WTC11 (cell line): ENCODE results near the gene LMOD2.

Experiments used
- IRF2 ChIP-seq: sonication (generic); formaldehyde crosslinking; IDR thresholded peaks from 2 replicates; pipeline ENCODE4 v1.8.0; 2022; ENCODE audit warnings: low read depth, missing genetic modification reagents, borderline replicate concordance
- NFATC4 ChIP-seq: fragments of 250-450 bp; sonication (Bioruptor Pico); IDR thresholded peaks from 2 replicates; pipeline ENCODE4 v1.9.0; 2021; ENCODE audit warnings: mild to moderate bottlenecking
- SP1 ChIP-seq: sonication (generic); formaldehyde crosslinking; conservative IDR thresholded peaks from 2 replicates; pipeline ENCODE4 v1.8.1; 2022; ENCODE audit warnings: missing genetic modification reagents
- ZNF121 ChIP-seq: sonication (generic); formaldehyde crosslinking; IDR thresholded peaks from 2 replicates; pipeline ENCODE4 v1.8.0; 2023; ENCODE audit warnings: missing genetic modification reagents
- ZNF317 ChIP-seq: sonication (generic); formaldehyde crosslinking; IDR thresholded peaks from 2 replicates; pipeline ENCODE4 v1.8.1; 2023; ENCODE audit warnings: low read depth, mild to moderate bottlenecking, moderate library complexity, missing genetic modification reagents, borderline replicate concordance
- TF ChIP-seq, protein P1 (sequence below): fragments of 250-450 bp; sonication (Bioruptor Pico); IDR thresholded peaks from 2 replicates; pipeline ENCODE4 v1.9.0; 2021; ENCODE audit warnings: mild to moderate bottlenecking, borderline replicate concordance
- TF ChIP-seq, protein P2 (sequence below): fragments of 200-600 bp; IDR thresholded peaks from 2 replicates; pipeline ENCODE4 v1.8.0; 2022; ENCODE audit warnings: antibody characterized with exemption
- TF ChIP-seq, protein P3 (sequence below): sonication (generic); formaldehyde crosslinking; IDR thresholded peaks from 2 replicates; pipeline ENCODE4 v1.8.0; 2022; ENCODE audit warnings: missing genetic modification reagents
- TF ChIP-seq, protein P4 (sequence below): sonication (generic); formaldehyde crosslinking; IDR thresholded peaks from 2 replicates; pipeline ENCODE4 v1.8.1; 2022; ENCODE audit warnings: low read depth, mild to moderate bottlenecking, moderate library complexity, missing genetic modification reagents, borderline replicate concordance
- TF ChIP-seq, protein P5 (sequence below): sonication (generic); formaldehyde crosslinking; conservative IDR thresholded peaks from 2 replicates; pipeline ENCODE4 v1.8.1; 2023; ENCODE audit warnings: mild to moderate bottlenecking, low read depth, missing genetic modification reagents, moderate library complexity
- TF ChIP-seq, protein P6 (sequence below): sonication (generic); formaldehyde crosslinking; IDR thresholded peaks from 2 replicates; pipeline ENCODE4 v1.8.0; 2022; ENCODE audit warnings: mild to moderate bottlenecking, missing genetic modification reagents

DNA sequence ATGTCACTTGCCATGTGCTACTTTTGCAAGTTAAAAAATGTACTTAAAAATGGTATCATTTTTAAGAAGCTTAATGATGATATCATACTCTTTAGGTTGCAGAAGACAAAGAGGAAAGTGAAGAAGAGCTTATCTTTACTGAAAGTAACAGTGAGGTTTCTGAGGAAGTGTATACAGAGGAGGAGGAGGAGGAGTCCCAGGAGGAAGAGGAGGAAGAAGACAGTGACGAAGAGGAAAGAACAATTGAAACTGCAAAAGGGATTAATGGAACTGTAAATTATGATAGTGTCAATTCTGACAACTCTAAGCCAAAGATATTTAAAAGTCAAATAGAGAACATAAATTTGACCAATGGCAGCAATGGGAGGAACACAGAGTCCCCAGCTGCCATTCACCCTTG is 6.1 kb downstream of the LMOD2 start:
- TF ChIP-seq, protein P1, sequence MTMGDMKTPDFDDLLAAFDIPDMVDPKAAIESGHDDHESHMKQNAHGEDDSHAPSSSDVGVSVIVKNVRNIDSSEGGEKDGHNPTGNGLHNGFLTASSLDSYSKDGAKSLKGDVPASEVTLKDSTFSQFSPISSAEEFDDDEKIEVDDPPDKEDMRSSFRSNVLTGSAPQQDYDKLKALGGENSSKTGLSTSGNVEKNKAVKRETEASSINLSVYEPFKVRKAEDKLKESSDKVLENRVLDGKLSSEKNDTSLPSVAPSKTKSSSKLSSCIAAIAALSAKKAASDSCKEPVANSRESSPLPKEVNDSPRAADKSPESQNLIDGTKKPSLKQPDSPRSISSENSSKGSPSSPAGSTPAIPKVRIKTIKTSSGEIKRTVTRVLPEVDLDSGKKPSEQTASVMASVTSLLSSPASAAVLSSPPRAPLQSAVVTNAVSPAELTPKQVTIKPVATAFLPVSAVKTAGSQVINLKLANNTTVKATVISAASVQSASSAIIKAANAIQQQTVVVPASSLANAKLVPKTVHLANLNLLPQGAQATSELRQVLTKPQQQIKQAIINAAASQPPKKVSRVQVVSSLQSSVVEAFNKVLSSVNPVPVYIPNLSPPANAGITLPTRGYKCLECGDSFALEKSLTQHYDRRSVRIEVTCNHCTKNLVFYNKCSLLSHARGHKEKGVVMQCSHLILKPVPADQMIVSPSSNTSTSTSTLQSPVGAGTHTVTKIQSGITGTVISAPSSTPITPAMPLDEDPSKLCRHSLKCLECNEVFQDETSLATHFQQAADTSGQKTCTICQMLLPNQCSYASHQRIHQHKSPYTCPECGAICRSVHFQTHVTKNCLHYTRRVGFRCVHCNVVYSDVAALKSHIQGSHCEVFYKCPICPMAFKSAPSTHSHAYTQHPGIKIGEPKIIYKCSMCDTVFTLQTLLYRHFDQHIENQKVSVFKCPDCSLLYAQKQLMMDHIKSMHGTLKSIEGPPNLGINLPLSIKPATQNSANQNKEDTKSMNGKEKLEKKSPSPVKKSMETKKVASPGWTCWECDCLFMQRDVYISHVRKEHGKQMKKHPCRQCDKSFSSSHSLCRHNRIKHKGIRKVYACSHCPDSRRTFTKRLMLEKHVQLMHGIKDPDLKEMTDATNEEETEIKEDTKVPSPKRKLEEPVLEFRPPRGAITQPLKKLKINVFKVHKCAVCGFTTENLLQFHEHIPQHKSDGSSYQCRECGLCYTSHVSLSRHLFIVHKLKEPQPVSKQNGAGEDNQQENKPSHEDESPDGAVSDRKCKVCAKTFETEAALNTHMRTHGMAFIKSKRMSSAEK (CRISPR knock-in tag) = no peak
- TF ChIP-seq ZNF317 (CRISPR knock-in tag) (no peak), IRF2 (CRISPR knock-in tag) (no peak), ZNF121 (CRISPR knock-in tag) (no peak), SP1 (no peak), NFATC4 (CRISPR knock-in tag) (no peak)
- TF ChIP-seq, protein P2, sequence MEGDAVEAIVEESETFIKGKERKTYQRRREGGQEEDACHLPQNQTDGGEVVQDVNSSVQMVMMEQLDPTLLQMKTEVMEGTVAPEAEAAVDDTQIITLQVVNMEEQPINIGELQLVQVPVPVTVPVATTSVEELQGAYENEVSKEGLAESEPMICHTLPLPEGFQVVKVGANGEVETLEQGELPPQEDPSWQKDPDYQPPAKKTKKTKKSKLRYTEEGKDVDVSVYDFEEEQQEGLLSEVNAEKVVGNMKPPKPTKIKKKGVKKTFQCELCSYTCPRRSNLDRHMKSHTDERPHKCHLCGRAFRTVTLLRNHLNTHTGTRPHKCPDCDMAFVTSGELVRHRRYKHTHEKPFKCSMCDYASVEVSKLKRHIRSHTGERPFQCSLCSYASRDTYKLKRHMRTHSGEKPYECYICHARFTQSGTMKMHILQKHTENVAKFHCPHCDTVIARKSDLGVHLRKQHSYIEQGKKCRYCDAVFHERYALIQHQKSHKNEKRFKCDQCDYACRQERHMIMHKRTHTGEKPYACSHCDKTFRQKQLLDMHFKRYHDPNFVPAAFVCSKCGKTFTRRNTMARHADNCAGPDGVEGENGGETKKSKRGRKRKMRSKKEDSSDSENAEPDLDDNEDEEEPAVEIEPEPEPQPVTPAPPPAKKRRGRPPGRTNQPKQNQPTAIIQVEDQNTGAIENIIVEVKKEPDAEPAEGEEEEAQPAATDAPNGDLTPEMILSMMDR = no peak
- TF ChIP-seq, protein P3, sequence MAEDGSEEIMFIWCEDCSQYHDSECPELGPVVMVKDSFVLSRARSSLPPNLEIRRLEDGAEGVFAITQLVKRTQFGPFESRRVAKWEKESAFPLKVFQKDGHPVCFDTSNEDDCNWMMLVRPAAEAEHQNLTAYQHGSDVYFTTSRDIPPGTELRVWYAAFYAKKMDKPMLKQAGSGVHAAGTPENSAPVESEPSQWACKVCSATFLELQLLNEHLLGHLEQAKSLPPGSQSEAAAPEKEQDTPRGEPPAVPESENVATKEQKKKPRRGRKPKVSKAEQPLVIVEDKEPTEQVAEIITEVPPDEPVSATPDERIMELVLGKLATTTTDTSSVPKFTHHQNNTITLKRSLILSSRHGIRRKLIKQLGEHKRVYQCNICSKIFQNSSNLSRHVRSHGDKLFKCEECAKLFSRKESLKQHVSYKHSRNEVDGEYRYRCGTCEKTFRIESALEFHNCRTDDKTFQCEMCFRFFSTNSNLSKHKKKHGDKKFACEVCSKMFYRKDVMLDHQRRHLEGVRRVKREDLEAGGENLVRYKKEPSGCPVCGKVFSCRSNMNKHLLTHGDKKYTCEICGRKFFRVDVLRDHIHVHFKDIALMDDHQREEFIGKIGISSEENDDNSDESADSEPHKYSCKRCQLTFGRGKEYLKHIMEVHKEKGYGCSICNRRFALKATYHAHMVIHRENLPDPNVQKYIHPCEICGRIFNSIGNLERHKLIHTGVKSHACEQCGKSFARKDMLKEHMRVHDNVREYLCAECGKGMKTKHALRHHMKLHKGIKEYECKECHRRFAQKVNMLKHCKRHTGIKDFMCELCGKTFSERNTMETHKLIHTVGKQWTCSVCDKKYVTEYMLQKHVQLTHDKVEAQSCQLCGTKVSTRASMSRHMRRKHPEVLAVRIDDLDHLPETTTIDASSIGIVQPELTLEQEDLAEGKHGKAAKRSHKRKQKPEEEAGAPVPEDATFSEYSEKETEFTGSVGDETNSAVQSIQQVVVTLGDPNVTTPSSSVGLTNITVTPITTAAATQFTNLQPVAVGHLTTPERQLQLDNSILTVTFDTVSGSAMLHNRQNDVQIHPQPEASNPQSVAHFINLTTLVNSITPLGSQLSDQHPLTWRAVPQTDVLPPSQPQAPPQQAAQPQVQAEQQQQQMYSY (CRISPR knock-in tag) = no peak
- TF ChIP-seq, protein P4, sequence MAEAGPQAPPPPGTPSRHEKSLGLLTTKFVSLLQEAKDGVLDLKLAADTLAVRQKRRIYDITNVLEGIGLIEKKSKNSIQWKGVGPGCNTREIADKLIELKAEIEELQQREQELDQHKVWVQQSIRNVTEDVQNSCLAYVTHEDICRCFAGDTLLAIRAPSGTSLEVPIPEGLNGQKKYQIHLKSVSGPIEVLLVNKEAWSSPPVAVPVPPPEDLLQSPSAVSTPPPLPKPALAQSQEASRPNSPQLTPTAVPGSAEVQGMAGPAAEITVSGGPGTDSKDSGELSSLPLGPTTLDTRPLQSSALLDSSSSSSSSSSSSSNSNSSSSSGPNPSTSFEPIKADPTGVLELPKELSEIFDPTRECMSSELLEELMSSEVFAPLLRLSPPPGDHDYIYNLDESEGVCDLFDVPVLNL (CRISPR knock-in tag) = no peak
- TF ChIP-seq, protein P5, sequence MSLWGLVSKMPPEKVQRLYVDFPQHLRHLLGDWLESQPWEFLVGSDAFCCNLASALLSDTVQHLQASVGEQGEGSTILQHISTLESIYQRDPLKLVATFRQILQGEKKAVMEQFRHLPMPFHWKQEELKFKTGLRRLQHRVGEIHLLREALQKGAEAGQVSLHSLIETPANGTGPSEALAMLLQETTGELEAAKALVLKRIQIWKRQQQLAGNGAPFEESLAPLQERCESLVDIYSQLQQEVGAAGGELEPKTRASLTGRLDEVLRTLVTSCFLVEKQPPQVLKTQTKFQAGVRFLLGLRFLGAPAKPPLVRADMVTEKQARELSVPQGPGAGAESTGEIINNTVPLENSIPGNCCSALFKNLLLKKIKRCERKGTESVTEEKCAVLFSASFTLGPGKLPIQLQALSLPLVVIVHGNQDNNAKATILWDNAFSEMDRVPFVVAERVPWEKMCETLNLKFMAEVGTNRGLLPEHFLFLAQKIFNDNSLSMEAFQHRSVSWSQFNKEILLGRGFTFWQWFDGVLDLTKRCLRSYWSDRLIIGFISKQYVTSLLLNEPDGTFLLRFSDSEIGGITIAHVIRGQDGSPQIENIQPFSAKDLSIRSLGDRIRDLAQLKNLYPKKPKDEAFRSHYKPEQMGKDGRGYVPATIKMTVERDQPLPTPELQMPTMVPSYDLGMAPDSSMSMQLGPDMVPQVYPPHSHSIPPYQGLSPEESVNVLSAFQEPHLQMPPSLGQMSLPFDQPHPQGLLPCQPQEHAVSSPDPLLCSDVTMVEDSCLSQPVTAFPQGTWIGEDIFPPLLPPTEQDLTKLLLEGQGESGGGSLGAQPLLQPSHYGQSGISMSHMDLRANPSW (CRISPR knock-in tag) = no peak
- TF ChIP-seq, protein P6, sequence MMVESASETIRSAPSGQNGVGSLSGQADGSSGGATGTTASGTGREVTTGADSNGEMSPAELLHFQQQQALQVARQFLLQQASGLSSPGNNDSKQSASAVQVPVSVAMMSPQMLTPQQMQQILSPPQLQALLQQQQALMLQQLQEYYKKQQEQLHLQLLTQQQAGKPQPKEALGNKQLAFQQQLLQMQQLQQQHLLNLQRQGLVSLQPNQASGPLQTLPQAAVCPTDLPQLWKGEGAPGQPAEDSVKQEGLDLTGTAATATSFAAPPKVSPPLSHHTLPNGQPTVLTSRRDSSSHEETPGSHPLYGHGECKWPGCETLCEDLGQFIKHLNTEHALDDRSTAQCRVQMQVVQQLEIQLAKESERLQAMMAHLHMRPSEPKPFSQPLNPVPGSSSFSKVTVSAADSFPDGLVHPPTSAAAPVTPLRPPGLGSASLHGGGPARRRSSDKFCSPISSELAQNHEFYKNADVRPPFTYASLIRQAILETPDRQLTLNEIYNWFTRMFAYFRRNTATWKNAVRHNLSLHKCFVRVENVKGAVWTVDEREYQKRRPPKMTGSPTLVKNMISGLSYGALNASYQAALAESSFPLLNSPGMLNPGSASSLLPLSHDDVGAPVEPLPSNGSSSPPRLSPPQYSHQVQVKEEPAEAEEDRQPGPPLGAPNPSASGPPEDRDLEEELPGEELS (CRISPR knock-in tag) = no peak
